K562 (cell line): ENCODE measurements around the gene PIK3CD.

Experiments used
- TARDBP ChIP-seq: fragments of 450-650 bp; IDR thresholded peaks from 2 replicates; pipeline ENCODE4 v1.6.1; 2016
- TF ChIP-seq, protein P1 (sequence below): sonication (generic); formaldehyde crosslinking; IDR thresholded peaks from 2 replicates; pipeline ENCODE4 v1.9.0; 2022; ENCODE audit warnings: mild to moderate bottlenecking, missing genetic modification reagents
- TF ChIP-seq, protein P2 (sequence below): sonication (generic); formaldehyde crosslinking; IDR thresholded peaks from 2 replicates; pipeline ENCODE4 v1.5.0; 2020; ENCODE audit warnings: missing genetic modification reagents

- TF ChIP-seq, protein P1, sequence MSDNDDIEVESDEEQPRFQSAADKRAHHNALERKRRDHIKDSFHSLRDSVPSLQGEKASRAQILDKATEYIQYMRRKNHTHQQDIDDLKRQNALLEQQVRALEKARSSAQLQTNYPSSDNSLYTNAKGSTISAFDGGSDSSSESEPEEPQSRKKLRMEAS (CRISPR knock-in tag), result no peak
- TF ChIP-seq, protein P2, sequence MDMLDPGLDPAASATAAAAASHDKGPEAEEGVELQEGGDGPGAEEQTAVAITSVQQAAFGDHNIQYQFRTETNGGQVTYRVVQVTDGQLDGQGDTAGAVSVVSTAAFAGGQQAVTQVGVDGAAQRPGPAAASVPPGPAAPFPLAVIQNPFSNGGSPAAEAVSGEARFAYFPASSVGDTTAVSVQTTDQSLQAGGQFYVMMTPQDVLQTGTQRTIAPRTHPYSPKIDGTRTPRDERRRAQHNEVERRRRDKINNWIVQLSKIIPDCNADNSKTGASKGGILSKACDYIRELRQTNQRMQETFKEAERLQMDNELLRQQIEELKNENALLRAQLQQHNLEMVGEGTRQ (CRISPR knock-in tag), result no peak
- no peak for TF ChIP-seq TARDBP
These were observed 46.7 kb upstream of the PIK3CD start for GRCh38 chr1:9604836-9605235.
